GM18505 (cell line): ENCODE data around the gene MAMDC4.
A peak's percentile ranks its signal among the peaks of the same experiment; 100 is the strongest.
"Not testable (repeated sequence)": the region's sequence is repeated elsewhere in the genome, so short reads cannot be mapped to it uniquely, and the experiment has no call there.

Source experiments
- ATAC-seq: cut with Tn5 transposase; IDR thresholded peaks from one replicate; pipeline ENCODE4 v1.9.1; 2021; ENCODE audit not compliant: unreplicated experiment
- POLR2A ChIP-seq: IDR thresholded peaks from 4 replicates; pipeline ENCODE4 v1.6.1; 2011; ENCODE audit warnings: borderline replicate concordance; ENCODE audit not compliant: insufficient read depth, insufficient read length; ENCODE audit errors: extremely low read depth

The MAMDC4 gene

GRCh38 chr9:136863623-136864273, 11.6 kb downstream of the MAMDC4 start:
- ATAC-seq: no peak

GRCh38 chr9:136865041-136865767, 13.1 kb downstream of the MAMDC4 start:
- TF ChIP-seq POLR2A: no peak
- no peak for ATAC-seq

More at GRCh38 chr9:136863623-136864273, 11.6 kb downstream of the MAMDC4 start:
- no peak for TF ChIP-seq POLR2A

GRCh38 chr9:136865768-136866103, 13.6 kb downstream of the MAMDC4 start:
- ATAC-seq: no peak

GRCh38 chr9:136866898-136867421, 14.8 kb downstream of the MAMDC4 start:
- not testable (repeated sequence) for ATAC-seq

More at GRCh38 chr9:136865768-136866103, 13.6 kb downstream of the MAMDC4 start:
- no peak for TF ChIP-seq POLR2A

GRCh38 chr9:136867480-136867879, 15.3 kb downstream of the MAMDC4 start:
- no peak for ATAC-seq

GRCh38 chr9:136867917-136868316, 15.8 kb downstream of the MAMDC4 start:
- TF ChIP-seq POLR2A: no peak
- no peak for ATAC-seq

More at GRCh38 chr9:136867480-136867879, 15.3 kb downstream of the MAMDC4 start:
- TF ChIP-seq POLR2A: no peak

GRCh38 chr9:136868644-136869043, 16.5 kb downstream of the MAMDC4 start:
- ATAC-seq: no peak
- no peak for TF ChIP-seq POLR2A

- ATAC-seq: not testable (repeated sequence)
These were observed 17.5 kb downstream of the MAMDC4 start for GRCh38 chr9:136869611-136870010.

- ATAC-seq: no peak
- TF ChIP-seq POLR2A: no peak
These were observed 23.0 kb downstream of the MAMDC4 start for GRCh38 chr9:136875155-136875554.

GRCh38 chr9:136876476-136876875, 24.3 kb downstream of the MAMDC4 start:
- TF ChIP-seq POLR2A: no peak
- no peak for ATAC-seq

- no peak for TF ChIP-seq POLR2A
- no peak for ATAC-seq
These were observed 28.5 kb downstream of the MAMDC4 start for GRCh38 chr9:136880651-136881050.

- peak; percentile 43 for TF ChIP-seq POLR2A
- no peak for ATAC-seq
These were observed 29.6 kb downstream of the MAMDC4 start for GRCh38 chr9:136881691-136882108.

GRCh38 chr9:136882109-136882946, 30.2 kb downstream of the MAMDC4 start:
- no peak for ATAC-seq

GRCh38 chr9:136882947-136883283, 30.8 kb downstream of the MAMDC4 start:
- not testable (repeated sequence) for ATAC-seq

More at GRCh38 chr9:136882109-136882946, 30.2 kb downstream of the MAMDC4 start:
- peak; percentile 41 for TF ChIP-seq POLR2A

GRCh38 chr9:136883670-136884069, 31.5 kb downstream of the MAMDC4 start:
- not testable (repeated sequence) for ATAC-seq
